Measurements from ENCODE around the gene CCNQ.

DNA sequence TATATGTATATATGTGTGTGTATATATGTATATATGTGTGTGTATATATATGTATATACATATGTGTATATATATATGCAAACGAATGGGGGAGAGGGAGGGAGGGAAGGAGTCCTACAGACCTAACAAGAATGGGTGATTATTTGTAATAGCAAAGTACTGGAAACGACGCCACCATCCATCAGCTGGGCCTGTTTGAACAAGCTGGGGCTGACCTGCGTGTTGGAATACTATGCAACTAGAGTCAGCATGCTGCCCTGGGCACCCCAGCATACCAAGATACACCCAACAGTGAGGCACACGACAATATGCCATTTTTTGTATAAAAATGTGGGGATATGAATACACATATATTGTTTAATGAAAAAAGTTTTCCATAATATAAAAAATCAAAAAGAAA lies 21.6 kb upstream of the CCNQ start:
- TF ChIP-seq, protein P1, sequence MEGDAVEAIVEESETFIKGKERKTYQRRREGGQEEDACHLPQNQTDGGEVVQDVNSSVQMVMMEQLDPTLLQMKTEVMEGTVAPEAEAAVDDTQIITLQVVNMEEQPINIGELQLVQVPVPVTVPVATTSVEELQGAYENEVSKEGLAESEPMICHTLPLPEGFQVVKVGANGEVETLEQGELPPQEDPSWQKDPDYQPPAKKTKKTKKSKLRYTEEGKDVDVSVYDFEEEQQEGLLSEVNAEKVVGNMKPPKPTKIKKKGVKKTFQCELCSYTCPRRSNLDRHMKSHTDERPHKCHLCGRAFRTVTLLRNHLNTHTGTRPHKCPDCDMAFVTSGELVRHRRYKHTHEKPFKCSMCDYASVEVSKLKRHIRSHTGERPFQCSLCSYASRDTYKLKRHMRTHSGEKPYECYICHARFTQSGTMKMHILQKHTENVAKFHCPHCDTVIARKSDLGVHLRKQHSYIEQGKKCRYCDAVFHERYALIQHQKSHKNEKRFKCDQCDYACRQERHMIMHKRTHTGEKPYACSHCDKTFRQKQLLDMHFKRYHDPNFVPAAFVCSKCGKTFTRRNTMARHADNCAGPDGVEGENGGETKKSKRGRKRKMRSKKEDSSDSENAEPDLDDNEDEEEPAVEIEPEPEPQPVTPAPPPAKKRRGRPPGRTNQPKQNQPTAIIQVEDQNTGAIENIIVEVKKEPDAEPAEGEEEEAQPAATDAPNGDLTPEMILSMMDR (IDR thresholded peaks at IDR 0.05; ENCODE audit: low read length): no peak
- no peak for TF ChIP-seq EZH2phosphoT487 (IDR thresholded peaks at IDR 0.05; ENCODE audit: low read length)

Data from MM.1S (cell line).